Coronary artery (tissue), 2 donors: Measurements from ENCODE around the gene CDC42SE2.

Experiments used
- DNase-seq: peaks from one replicate; pipeline ENCODE4 v3.0.0-alpha.2; 2017; ENCODE audit warnings: low spot score
- H3K27ac ChIP-seq, 2 donors: fragments of 200-600 bp; sonication (generic); one replicate each; pipeline ENCODE4 v1.5.1; 2016 to 2019
- H3K4me3 ChIP-seq: fragments of 200-600 bp; sonication (generic); 2 replicates; pipeline ENCODE4 v1.5.1; 2016; ENCODE audit warnings: mild to moderate bottlenecking, moderate library complexity
- CTCF ChIP-seq: fragments of 200-600 bp; sonication (generic); IDR thresholded peaks from one replicate; pipeline ENCODE4 v1.5.1; 2019; ENCODE audit warnings: antibody characterized with exemption

CDC42SE2 gene

GRCh38 chr5:131431794-131432193 lies 167.9 kb downstream of the CDC42SE2 start:
- Histone ChIP-seq H3K4me3 (no peak overlapping the region), H3K27ac (no peak overlapping the region)
- TF ChIP-seq CTCF = no peak
- DNase-seq = no peak

DNA sequence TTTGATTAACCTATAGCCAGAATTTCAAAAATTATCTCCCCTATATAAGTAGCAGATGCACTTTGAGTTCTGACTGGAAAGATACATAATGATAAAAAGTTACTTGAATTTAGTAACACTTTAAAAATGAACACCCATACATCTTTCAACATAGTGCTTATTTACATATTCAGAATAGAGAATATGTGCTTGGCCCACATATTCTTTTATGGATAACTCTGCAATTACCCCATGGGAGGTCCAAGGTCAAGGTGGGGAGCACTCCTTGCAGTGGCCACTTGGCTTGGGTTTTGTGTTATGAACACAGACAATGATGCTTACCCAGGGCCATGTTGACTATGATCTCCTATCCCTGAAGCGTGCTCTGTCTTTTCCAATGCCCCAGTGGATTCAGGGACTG lies 169.3 kb downstream of the CDC42SE2 start:
- TF ChIP-seq CTCF = no peak
- no peak for DNase-seq
- H3K4me3 ChIP-seq = no peak overlapping the region
- H3K27ac ChIP-seq = no peak overlapping the region

GRCh38 chr5:131436081-131436480 lies 172.2 kb downstream of the CDC42SE2 start:
- TF ChIP-seq CTCF = no peak
- no peak overlapping the region for H3K27ac ChIP-seq
- no peak for DNase-seq
- H3K4me3 ChIP-seq = no peak overlapping the region

DNA sequence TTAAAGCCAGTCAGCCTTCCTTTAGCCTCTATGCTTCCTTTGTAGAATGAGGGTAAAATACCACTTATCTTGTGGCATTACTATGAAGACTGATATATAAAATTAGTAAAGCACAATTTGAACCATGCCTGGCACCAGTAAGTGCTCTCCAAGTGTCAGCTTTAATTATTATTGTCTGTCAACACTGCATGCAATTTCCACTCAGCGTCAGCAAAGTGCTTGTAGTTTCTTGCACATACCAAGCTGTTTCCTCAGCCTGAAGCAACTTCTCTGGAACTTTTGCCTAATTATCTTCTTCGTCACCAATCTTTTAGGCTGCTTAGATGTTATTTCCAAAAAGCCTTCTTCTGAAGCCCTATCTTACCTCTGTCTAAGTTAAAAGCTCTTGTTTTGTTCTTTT lies 177.3 kb downstream of the CDC42SE2 start:
- no peak for TF ChIP-seq CTCF
- Histone ChIP-seq H3K27ac (no peak overlapping the region), H3K4me3 (no peak overlapping the region)
- no peak for DNase-seq
